ENCODE results near the gene PPP4C. TPM values are rescaled to one million over a fixed set of nuclear protein-coding genes. Genes with fewer than 3 reads are reported as not detected.

The PPP4C gene
- polyA plus RNA-seq, 1 donor from 2014 or later: 173 TPM

DNA sequence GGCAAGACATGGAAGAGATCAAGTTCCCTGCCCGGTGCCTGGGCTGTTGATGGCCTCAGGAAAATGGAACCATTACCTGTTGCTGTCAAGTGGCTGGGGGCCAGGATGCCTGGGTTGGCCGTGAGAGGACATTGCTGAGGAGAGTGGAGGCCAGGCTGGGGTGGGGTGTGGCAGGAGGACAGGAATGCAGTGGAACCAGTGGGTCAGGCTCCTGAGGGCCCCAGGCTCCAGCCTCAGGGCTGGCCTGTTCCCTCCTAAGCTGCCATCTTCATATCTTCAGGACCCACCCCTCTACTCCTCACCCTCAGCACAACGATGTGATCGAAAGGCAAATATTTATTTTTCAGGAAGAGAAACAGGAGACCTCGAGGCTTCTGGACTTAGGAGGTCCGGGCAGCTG lies 28.7 kb downstream of the PPP4C start:
- Histone ChIP-seq H3K36me3 (ENCODE audit: insufficient read depth, low read length) (peaks cover 18% of the 10 kb centered on the region), H3K4me2 (ENCODE audit: low read length) (no peak overlapping the region), H3K9me3 (ENCODE audit: low read length) (no peaks in the 10 kb centered on the region), H3K4me3 (ENCODE audit: low read length) (no peak overlapping the region), H3K79me2 (replicated peaks; ENCODE audit: insufficient read depth, low read length) (peaks cover 58% of the 10 kb centered on the region), H2AFZ (ENCODE audit: low read depth, low read length) (no peak overlapping the region), H3K9ac (ENCODE audit: low read length) (no peak overlapping the region), H4K20me1 (ENCODE audit: insufficient read depth) (no peaks in the 10 kb centered on the region), H3K27ac (ENCODE audit: low read length) (no peak overlapping the region), H3K9me2 (ENCODE audit: insufficient read depth, low read length) (no peaks in the 10 kb centered on the region), H3F3A (ENCODE audit: insufficient read depth, low read length, poor library complexity, severe bottlenecking) (no peaks in the 10 kb centered on the region), H3K27me3 (ENCODE audit: insufficient read depth, low read depth, low read length) (no peaks in the 10 kb centered on the region)
- TF ChIP-seq EZH2 (IDR thresholded peaks at IDR 0.05; ENCODE audit: borderline replicate concordance, insufficient read depth, low read length, poor library complexity, severe bottlenecking): no peak

DNA sequence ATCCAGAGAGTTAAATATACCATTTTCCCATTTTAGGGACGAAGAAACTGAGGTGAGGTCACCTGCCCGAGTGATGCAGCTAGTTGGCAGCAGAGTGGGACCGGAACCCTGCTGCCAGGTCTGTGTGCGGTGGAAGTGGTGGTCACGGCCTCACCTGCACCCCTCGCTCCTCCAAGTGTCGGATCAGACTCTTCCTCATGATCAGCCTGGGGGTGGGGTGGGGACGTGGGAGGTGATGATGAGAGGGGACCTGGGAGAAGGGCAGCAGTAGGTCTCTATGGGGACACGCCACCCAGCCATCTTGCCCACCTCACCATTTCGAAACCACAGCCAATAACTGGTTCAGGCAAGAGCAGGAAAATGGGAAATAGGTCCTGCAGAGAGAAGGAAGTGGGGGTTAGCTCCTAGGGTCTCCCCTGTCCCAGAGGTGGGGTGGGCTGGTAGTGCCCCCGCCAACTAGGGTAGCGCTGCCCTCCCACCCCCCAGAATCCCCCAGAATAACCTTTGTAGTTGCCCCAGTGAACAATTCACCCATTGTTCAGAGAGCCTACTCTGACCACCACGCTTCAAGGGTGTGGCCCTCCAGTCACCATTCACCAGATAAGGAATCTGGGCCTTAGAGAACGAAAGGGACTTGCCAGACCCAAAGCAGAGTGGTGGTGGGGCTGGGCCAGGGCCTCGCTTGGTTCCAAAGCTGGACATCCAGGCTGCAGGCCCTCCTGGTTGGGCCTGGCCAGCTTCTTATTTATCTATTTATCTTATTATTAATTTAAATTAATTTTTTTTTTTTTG lies 32.5 kb downstream of the PPP4C start:
- Histone ChIP-seq H3K79me2 (replicated peaks; ENCODE audit: insufficient read depth, low read length) (peaks cover 23% of the 10 kb centered on the region), H4K20me1 (ENCODE audit: insufficient read depth) (no peaks in the 10 kb centered on the region), H3K9ac (ENCODE audit: low read length) (no peak overlapping the region), H3K9me2 (ENCODE audit: insufficient read depth, low read length) (no peaks in the 10 kb centered on the region), H3K27ac (ENCODE audit: low read length) (no peak overlapping the region), H2AFZ (ENCODE audit: low read depth, low read length) (no peak overlapping the region), H3K27me3 (ENCODE audit: insufficient read depth, low read depth, low read length) (no peaks in the 10 kb centered on the region), H3F3A (ENCODE audit: insufficient read depth, low read length, poor library complexity, severe bottlenecking) (no peaks in the 10 kb centered on the region), H3K4me2 (ENCODE audit: low read length) (no peak overlapping the region), H3K9me3 (ENCODE audit: low read length) (no peaks in the 10 kb centered on the region), H3K4me3 (ENCODE audit: low read length) (no peak overlapping the region), H3K36me3 (ENCODE audit: insufficient read depth, low read length) (peaks cover 11% of the 10 kb centered on the region)
- no peak for TF ChIP-seq MXI1 (conservative IDR thresholded peaks at IDR 0.05; ENCODE audit: poor library complexity, severe bottlenecking)
- no peak for TF ChIP-seq TAF1 (IDR thresholded peaks at IDR 0.05; ENCODE audit: low read depth)
- TF ChIP-seq SMC3 (conservative IDR thresholded peaks at IDR 0.05; ENCODE audit: poor library complexity): no peak
- TF ChIP-seq RAD21 (conservative IDR thresholded peaks at IDR 0.05): no peak
- TF ChIP-seq, protein P1, sequence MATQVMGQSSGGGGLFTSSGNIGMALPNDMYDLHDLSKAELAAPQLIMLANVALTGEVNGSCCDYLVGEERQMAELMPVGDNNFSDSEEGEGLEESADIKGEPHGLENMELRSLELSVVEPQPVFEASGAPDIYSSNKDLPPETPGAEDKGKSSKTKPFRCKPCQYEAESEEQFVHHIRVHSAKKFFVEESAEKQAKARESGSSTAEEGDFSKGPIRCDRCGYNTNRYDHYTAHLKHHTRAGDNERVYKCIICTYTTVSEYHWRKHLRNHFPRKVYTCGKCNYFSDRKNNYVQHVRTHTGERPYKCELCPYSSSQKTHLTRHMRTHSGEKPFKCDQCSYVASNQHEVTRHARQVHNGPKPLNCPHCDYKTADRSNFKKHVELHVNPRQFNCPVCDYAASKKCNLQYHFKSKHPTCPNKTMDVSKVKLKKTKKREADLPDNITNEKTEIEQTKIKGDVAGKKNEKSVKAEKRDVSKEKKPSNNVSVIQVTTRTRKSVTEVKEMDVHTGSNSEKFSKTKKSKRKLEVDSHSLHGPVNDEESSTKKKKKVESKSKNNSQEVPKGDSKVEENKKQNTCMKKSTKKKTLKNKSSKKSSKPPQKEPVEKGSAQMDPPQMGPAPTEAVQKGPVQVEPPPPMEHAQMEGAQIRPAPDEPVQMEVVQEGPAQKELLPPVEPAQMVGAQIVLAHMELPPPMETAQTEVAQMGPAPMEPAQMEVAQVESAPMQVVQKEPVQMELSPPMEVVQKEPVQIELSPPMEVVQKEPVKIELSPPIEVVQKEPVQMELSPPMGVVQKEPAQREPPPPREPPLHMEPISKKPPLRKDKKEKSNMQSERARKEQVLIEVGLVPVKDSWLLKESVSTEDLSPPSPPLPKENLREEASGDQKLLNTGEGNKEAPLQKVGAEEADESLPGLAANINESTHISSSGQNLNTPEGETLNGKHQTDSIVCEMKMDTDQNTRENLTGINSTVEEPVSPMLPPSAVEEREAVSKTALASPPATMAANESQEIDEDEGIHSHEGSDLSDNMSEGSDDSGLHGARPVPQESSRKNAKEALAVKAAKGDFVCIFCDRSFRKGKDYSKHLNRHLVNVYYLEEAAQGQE (IDR thresholded peaks at IDR 0.05; ENCODE audit: borderline replicate concordance): no peak
- TF ChIP-seq EZH2 (IDR thresholded peaks at IDR 0.05; ENCODE audit: borderline replicate concordance, insufficient read depth, low read length, poor library complexity, severe bottlenecking): no peak
- TF ChIP-seq EP300 (conservative IDR thresholded peaks at IDR 0.05; ENCODE audit: poor library complexity, severe bottlenecking): no peak
- TF ChIP-seq, protein P2, sequence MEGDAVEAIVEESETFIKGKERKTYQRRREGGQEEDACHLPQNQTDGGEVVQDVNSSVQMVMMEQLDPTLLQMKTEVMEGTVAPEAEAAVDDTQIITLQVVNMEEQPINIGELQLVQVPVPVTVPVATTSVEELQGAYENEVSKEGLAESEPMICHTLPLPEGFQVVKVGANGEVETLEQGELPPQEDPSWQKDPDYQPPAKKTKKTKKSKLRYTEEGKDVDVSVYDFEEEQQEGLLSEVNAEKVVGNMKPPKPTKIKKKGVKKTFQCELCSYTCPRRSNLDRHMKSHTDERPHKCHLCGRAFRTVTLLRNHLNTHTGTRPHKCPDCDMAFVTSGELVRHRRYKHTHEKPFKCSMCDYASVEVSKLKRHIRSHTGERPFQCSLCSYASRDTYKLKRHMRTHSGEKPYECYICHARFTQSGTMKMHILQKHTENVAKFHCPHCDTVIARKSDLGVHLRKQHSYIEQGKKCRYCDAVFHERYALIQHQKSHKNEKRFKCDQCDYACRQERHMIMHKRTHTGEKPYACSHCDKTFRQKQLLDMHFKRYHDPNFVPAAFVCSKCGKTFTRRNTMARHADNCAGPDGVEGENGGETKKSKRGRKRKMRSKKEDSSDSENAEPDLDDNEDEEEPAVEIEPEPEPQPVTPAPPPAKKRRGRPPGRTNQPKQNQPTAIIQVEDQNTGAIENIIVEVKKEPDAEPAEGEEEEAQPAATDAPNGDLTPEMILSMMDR (IDR thresholded peaks at IDR 0.05; ENCODE audit: poor library complexity, severe bottlenecking): no peak
- no peak for TF ChIP-seq POLR2AphosphoS5 (IDR thresholded peaks at IDR 0.05)

Data from neural cell (in vitro differentiated cells).